ENCODE data around the gene PDK2. TPM values are rescaled to one million over a fixed set of nuclear protein-coding genes. Genes with fewer than 3 reads are reported as not detected.

The PDK2 gene
- 10 to 100 TPM; 14.3 to 18.7 TPM for total RNA-seq

DNA sequence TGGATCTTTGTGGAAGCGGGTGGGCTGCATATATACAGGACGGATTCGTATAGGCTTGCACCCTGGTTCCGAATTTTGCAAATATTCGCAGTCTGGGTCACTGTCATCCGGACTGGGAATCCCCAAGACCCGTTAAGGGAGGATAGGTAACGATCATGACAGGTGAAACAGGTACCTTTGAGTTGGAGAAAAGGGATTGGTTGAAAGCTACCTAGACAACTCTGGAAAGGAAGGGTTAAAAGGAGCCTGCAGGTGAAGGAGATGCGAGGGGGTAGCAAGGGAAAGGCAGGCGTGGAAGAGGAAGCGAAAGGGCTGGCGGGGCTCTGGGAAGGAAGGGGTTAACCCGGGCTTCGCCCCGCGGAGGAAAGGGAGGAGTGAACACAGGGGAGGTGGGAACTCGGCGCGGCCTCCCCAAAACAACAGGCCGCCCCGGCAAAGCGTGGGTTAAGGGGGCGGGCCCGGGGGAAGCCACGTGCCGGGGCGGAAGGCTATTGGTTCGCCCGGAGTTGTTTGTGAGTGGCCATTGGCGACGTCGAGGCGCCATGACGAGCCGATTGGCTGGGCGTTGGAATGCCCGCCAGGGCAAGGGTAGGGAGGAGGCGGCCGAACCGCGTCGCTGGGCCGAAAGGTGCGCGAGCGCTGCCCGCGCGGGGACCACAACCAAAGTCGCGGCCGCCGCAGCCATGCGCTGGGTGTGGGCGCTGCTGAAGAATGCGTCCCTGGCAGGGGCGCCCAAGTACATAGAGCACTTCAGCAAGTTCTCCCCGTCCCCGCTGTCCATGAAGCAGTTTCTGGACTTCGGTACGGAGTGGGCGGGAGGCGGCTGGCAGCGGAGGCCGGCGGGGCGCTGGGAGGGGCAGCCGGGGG lies at the start of gene PDK2:
Gene PDK2, plus strand, starts transcription at position 599 of the 867 bp plus-strand sequence. Its CDS starts 85 bp downstream, at position 684.
- Mint-ChIP-seq H3K27ac (peak within 1 kb of the TSS; percentile 79 to 94), H3K9me3 (no peaks in the 10 kb centered on the region), H3K36me3 (peaks cover 0 to 5% of the 10 kb centered on the region in 2 donors)

DNA sequence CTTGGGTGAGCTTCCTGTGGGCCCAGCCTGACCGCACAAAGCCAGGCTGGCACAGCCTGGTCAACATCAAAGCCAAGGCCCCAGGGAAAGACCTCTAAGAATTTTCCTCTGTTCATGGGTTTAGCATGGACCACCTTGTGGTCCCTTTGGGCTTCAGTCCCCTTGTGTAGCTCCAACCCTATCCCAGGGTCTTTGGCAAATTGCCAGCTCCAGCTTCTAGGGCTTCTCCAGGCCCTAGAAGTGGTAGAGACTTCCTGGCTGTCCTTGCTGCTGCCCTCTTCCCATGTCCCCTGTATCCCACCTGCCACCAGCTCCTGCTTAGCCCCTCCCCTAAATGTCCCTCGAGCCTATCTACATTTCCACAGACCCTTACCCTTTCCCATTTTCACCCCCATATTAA lies 49.0 kb upstream of the PDK2 start:
- Mint-ChIP-seq H3K36me3 (peaks cover 0 to 6% of the 10 kb centered on the region in 2 donors), H3K27ac (peak overlapping the region in 1 of 2 donors; percentile 30), H3K9me3 (peaks cover 0 to 5% of the 10 kb centered on the region in 2 donors)
- ATAC-seq: no peak
- DNase-seq (ENCODE audit: low spot score in 2 of 2): no peak

More for the DNA sequence above, at the start of gene PDK2:
- DNase-seq (ENCODE audit: low spot score in 2 of 2) (peak; percentile 94 to 97), ATAC-seq (peak; percentile 95 to 97)

DNA sequence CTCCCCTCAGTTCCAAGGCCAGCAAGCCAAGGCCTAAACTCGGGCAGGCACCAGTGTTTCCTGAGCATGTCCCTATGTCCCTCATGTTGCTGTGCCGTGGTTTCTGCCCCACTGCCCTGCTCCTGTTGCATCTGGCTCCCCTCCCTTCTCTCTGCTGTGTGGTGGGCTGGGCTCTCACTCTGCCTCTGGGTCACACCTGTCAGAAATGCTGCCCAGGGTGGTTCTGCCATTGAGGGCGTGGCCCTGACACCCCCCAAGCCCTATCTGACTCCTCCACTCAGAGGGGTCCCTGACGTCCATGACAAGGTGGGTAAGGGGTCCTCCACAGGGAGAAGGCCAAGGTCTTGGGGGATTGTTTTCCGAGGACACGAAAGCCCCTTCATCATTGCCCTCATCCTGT lies 48.5 kb upstream of the PDK2 start:
- H3K9me3 Mint-ChIP-seq: peaks cover 0 to 5% of the 10 kb centered on the region in 2 donors

DNA sequence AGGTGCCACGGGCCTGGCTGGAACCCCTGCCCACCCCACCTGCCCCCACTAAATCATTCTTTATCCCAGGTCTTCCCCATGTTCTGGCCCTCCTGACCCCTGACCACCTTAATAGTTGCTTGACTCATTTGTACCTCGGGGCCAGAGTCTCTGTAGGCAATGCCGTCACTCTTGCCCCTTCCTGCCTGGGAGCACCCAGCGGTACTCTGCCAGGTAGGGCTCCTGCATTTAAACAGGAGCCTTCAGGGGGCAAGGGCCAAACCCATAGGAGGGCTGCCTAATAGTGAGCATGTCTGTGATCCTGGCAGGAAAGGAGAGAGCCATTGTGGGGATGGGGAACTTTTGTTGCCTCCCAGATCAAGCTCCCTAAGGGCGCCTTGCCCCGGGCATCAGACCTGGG lies 48.1 kb upstream of the PDK2 start:
- Mint-ChIP-seq H3K36me3 (peaks cover 0 to 6% of the 10 kb centered on the region in 2 donors), H3K27ac (peak overlapping the region; percentile 8 to 86), H3K9me3 (peaks cover 0 to 5% of the 10 kb centered on the region in 2 donors)
- ATAC-seq (no peak), DNase-seq (ENCODE audit: low spot score in 2 of 2) (no peak)

More for the DNA sequence above, 48.5 kb upstream of the PDK2 start:
- Mint-ChIP-seq H3K36me3 (peaks cover 0 to 6% of the 10 kb centered on the region in 2 donors), H3K27ac (peak overlapping the region in 1 of 2 donors; percentile 8)
- ATAC-seq: no peak
- no peak for DNase-seq (ENCODE audit: low spot score in 2 of 2)

DNA sequence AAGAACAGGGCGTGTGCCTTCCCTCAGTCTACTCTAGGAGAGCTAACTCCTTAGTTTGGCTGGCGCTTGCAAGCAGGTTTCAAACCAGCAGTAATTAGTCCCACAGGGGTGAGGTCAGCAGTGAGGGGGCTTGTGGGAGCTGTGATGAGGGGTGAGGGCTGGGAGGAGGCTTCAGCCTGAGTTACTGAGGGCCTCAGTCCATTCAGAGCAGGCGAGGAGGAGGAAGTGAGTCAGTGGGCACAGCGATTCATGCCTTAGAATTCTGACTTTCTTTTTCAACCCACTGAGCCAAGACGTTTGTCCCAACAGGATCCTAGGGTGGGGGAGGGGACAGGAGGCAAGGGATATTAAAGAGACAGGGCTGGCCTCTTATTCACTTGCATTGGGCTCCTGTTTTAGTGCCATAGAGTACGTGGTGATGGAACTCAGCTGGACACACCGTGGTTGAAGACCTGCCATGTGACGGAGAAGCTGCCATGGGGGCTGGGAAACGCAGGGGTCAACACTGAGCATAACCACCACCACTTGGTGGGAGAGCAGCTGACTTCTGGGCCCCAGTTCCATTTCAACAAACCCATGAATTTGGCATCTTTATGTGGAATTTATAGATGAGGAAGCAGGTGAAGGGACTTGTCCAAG lies 47.5 kb upstream of the PDK2 start:
- ATAC-seq (peak; percentile 39 to 45), DNase-seq (ENCODE audit: low spot score in 2 of 2) (no peak)
- H3K9me3 Mint-ChIP-seq: peaks cover 0 to 5% of the 10 kb centered on the region in 2 donors
- H3K27ac Mint-ChIP-seq: peak overlapping the region; percentile 8 to 86
- peaks cover 0 to 6% of the 10 kb centered on the region in 2 donors for H3K36me3 Mint-ChIP-seq

DNA sequence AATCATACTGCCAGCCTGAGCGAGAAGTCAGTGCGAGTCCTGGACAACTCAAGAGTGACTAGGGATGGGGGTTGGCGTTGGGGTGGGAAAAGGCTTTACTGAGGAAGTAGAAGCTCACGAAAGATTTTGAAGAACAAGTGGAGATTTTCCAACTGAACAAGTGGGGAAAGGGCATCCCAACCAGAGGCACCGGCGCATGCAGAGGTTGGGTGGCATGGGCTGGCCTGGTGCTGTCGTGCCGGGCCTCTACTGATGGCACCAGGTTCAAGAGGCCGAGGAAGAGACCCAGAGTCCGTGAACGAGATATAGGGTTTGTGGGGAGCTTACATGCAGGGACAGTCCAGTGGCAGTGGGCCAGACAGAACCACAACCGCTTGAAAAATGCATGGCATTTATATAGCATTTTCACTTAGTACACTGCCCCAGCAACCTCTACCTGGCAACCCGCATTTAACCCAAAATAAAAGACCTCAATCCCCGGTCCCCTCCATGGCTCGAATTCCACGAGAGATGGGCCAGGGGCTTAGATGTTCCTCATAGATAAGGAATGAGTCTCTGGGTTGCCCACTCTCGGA lies 46.9 kb upstream of the PDK2 start:
- no peak for ATAC-seq
- Mint-ChIP-seq H3K27ac (no peak overlapping the region), H3K9me3 (peaks cover 0 to 5% of the 10 kb centered on the region in 2 donors), H3K36me3 (peaks cover 0 to 6% of the 10 kb centered on the region in 2 donors)
- no peak for DNase-seq (ENCODE audit: low spot score in 2 of 2)

DNA sequence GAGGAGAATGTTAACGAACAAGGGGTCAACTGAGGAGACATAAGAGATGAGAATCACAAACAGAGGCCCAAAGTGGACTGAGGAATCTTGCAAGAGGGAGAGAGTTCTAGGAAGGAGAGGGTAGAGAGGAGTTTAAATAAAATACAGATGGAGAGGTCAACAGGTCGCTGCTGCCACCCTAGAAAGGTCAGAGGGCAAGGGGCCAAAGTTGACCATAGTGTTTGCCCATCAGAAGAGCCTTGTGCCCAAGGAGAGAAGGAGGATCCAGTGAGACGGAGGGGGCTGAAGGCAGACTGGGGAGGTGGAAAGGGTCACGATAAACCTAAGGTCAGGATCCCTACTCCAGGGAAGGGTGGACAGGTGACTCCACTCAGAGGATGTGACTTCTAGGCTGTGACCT lies 46.2 kb upstream of the PDK2 start:
- no peak for DNase-seq (ENCODE audit: low spot score in 2 of 2)
- peaks cover 0 to 5% of the 10 kb centered on the region in 2 donors for H3K9me3 Mint-ChIP-seq
- H3K27ac Mint-ChIP-seq: peak overlapping the region in 1 of 2 donors; percentile 69
- no peak for ATAC-seq
- peaks cover 0 to 6% of the 10 kb centered on the region in 2 donors for H3K36me3 Mint-ChIP-seq

DNA sequence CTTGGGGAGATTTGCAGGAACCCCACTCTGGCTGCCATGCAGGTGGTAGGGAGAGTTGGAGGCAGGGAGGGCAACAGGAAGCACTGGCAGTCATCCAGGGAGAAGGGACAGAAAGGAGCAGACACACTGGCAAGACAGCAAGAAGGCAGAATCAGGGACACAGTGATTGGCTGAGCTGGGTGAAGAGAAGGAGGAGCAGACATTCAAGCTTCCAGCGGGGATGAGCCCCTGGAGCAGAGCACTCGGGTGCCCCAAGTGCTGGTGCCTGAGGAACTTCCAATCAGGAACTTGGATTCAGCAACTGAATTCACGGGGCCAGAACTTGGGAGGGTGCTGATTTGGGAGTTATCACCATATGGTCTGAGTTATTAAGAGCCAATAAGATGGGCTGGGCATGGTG lies 45.5 kb upstream of the PDK2 start:
- peaks cover 0 to 6% of the 10 kb centered on the region in 2 donors for H3K36me3 Mint-ChIP-seq
- no peak for DNase-seq (ENCODE audit: low spot score in 2 of 2)
- ATAC-seq: no peak
- no peak overlapping the region for H3K27ac Mint-ChIP-seq
- H3K9me3 Mint-ChIP-seq: peaks cover 0 to 5% of the 10 kb centered on the region in 2 donors

DNA sequence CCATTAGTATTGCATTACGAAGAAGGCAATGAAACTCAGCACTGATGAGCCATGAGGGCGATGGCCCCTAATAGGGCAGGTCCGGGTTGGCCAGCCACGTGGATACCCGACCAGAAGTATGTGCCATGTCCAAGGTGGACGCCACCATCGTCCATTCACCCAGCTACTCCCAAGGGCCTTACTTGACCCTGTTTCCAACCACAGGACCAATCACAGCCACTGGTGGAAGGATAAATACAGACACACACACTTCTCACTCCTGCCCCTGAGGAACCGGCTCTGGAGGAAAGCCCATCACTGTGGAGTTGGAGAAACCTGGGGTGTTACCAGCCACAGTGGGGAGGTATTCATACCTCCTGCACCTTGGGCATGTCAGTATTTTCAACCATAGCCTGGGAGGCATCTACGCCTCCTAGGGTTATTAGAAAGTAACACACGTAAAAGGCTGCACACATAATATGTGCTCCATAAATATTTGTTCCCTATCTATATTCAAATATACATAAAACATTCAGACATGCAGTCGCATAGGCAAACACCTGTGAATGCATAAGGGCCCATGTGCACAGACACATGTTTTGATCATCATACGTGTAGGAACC lies 44.6 kb upstream of the PDK2 start:
- Mint-ChIP-seq H3K9me3 (peaks cover 0 to 5% of the 10 kb centered on the region in 2 donors), H3K27ac (peak overlapping the region; percentile 69 to 94), H3K36me3 (peaks cover 0 to 6% of the 10 kb centered on the region in 2 donors)
- DNase-seq (ENCODE audit: low spot score in 2 of 2) (no peak), ATAC-seq (no peak)

DNA sequence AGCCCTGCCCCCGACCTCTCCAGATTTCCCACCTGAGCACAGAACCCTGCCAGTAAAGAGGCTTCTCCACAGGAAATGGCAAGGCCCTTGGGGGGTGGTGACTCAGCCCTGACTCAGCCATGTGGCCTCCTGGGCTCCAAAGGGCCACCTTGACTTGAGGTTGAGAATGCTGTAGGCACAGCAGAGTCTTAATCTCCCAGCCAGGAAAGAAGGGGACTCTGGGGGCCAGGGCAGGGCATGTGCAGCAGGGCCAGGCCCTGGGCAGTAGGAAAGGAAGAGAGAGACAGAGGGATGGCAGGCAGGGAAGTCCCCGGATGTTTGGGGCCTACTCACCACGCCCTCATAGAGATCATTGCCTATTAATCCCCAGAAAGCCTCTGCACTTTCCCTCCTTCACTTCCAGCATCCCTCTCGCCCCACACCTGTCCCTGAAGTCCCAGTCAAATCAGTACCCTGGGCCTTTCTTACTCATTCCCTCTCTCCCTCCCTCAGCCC lies 44.0 kb upstream of the PDK2 start:
- DNase-seq (ENCODE audit: low spot score in 2 of 2): peak; percentile 76 to 79
- Mint-ChIP-seq H3K27ac (peak overlapping the region; percentile 69 to 94), H3K9me3 (peaks cover 0 to 5% of the 10 kb centered on the region in 2 donors), H3K36me3 (peaks cover 0 to 6% of the 10 kb centered on the region in 2 donors)
- peak; percentile 76 to 77 for ATAC-seq

DNA sequence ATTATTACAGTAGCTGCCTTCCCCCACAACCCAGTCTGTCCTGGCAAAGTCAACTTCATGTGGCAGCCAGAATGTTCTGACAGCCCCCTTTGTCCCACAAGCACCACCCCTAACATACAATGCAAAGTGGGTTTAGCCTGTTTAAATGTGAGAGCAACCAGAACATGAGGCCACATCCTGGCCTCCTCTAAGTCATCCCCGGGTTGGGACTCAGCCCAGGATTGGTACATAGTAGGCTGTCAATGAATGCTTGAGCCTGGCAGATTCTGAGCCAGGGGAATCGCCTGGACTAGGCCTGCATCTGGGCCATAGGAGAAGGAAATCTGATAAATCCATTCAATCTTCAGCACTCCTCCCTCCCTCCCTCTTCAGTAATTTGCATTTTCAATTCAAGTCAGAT lies 43.5 kb upstream of the PDK2 start:
- no peak for DNase-seq (ENCODE audit: low spot score in 2 of 2)
- Mint-ChIP-seq H3K27ac (peak overlapping the region; percentile 69 to 94), H3K36me3 (peaks cover 0 to 6% of the 10 kb centered on the region in 2 donors), H3K9me3 (peaks cover 0 to 5% of the 10 kb centered on the region in 2 donors)
- peak in 1 of 2 donors; percentile 7 for ATAC-seq

DNA sequence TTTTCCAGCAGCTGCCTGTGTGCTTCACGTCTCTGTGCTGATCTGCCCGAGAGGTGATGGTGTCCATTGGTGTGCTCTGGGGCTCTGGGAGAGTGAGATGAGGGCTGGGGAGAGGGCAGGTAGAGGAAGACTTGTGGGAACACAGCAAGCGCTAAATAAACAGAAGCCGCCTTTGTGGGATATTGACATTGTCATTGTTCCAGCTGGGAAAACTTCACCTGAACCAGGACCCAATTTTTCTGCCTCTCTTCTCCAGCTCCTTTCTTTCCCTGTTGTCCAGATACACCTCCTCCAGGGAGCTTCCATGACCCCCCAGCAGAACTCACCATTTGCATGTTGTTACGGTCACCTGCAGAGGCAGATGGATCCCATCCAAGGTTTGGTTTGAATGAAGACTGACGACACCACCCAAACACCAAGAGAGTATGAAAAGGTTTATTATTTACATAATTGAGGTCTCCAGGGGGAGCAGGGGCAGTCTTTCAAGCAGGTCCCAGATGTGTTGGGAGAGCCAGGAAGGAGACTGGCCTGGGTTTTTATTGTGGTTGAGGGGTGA lies 42.8 kb upstream of the PDK2 start:
- ATAC-seq (no peak), DNase-seq (ENCODE audit: low spot score in 2 of 2) (no peak)
- H3K36me3 Mint-ChIP-seq: peaks cover 0 to 6% of the 10 kb centered on the region in 2 donors
- H3K27ac Mint-ChIP-seq: peak overlapping the region; percentile 51 to 69
- peaks cover 0 to 5% of the 10 kb centered on the region in 2 donors for H3K9me3 Mint-ChIP-seq

DNA sequence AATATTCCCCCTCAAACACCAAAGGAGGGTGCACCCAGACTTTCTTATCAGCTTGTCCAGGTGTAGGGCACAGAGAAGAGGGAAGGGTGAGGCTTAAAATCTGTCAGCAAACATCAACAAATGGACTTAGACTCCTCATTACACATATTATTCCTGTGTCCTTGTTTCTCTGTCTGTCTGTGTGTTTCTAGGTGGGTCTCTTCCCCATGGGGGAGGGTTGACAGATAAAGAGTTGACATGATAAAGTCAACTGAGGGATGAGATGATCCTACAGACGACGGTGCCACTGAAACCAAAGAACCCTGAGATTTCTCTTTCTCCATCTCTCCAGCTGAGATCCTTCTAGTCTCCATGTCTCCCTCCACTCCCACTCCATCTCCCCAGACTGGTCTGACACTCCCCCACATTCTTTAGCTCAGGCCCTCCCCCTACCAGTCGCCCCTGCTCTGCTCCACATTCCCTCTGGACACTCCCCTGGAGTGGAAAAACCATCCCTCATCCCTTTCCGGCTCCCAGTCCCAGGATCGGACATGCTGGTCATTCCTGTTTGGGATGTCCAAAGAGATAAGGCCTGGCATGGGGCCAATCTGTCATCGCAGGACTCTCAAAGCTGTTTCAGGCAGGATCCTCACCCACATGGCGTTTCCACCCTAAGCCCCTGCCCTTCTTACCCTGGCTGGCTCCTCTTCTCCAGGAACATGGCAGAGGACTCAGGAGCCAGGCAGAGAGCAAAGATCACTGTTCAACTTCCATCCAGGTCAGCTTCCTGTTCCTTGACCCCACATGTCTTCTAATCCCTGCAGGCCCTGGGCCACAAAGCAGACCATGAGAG lies 42.1 kb upstream of the PDK2 start:
- no peak for ATAC-seq
- Mint-ChIP-seq H3K9me3 (peaks cover 0 to 5% of the 10 kb centered on the region in 2 donors), H3K36me3 (peaks cover 0 to 11% of the 10 kb centered on the region in 2 donors), H3K27ac (peak overlapping the region; percentile 15 to 51)
- no peak for DNase-seq (ENCODE audit: low spot score in 2 of 2)

DNA sequence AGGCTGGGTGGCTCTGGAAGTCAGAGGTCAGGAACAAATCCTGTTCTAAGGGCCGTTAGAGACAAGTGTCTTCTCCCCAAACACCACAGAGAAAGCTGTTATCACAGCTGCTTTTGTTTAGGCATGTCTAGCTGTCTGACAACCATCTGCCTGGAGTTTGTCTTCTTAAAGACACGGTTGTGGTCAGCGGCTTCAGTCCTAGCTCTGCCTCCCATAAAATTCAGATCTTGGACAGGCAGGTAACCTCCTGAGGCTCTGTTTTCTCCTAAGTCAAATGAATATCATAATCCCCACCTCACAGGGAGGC lies 41.5 kb upstream of the PDK2 start:
- Mint-ChIP-seq H3K9me3 (peaks cover 0 to 5% of the 10 kb centered on the region in 2 donors), H3K36me3 (peaks cover 0 to 11% of the 10 kb centered on the region in 2 donors), H3K27ac (peak overlapping the region in 1 of 2 donors; percentile 15)
- DNase-seq (ENCODE audit: low spot score in 2 of 2): no peak
- no peak for ATAC-seq

DNA sequence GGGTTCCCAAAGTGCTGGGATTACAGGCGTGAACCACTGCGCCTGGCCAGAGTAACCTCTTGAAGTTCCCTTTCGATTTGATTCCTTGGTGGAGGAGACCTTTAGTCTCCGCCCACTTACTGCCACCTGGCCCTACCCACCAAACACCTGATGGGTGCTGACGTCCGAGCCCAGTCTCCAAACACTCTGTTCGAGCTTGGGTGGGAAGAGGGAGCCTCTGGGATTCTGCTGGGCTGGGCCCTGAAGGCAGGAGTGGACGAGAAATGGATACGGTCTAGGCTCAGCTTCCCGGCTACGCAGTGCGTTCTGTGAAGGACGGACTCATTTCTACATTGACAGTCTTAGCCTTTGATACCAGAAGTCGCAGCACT lies 40.1 kb upstream of the PDK2 start:
- Mint-ChIP-seq H3K9me3 (no peaks in the 10 kb centered on the region), H3K27ac (peak overlapping the region in 1 of 2 donors; percentile 90), H3K36me3 (peaks cover 0 to 5% of the 10 kb centered on the region in 2 donors)
- DNase-seq (ENCODE audit: low spot score in 2 of 2) (peak in 1 of 2 donors; percentile 23), ATAC-seq (peak in 1 of 2 donors; percentile 11)
